Activated naive CD8-positive, alpha-beta T cell treated with anti-CD3 and anti-CD28 coated beads, Interleukin-2, amount 50 U/mL, for 24 hours (primary cell): ENCODE measurements around the gene GSKIP.
"Not testable (repeated sequence)": the region's sequence is repeated elsewhere in the genome, so short reads cannot be mapped to it uniquely, and the experiment has no call there.

Source experiments
- ATAC-seq: fragments of 150-1000 bp; cut with Tn5 transposase; one replicate; pipeline ENCODE4 v1.10.0; 2021
- DNase-seq: peaks from one replicate; pipeline ENCODE4 v3.0.0; 2021
- H3K27ac Mint-ChIP-seq: one replicate; pipeline ENCODE4 v1.8.0; 2021; ENCODE audit warnings: mild to moderate bottlenecking, mixed read lengths
- H3K27me3 Mint-ChIP-seq: one replicate; pipeline ENCODE4 v1.8.0; 2021; ENCODE audit warnings: mixed read lengths
- H3K36me3 Mint-ChIP-seq: one replicate; pipeline ENCODE4 v1.8.0; 2021; ENCODE audit warnings: low read depth, mixed read lengths
- H3K4me1 Mint-ChIP-seq: one replicate; pipeline ENCODE4 v1.8.0; 2021; ENCODE audit warnings: mixed read lengths
- H3K4me3 Mint-ChIP-seq: one replicate; pipeline ENCODE4 v1.8.0; 2021; ENCODE audit warnings: mild to moderate bottlenecking, moderate library complexity, mixed read lengths
- H3K9me3 Mint-ChIP-seq: one replicate; pipeline ENCODE4 v1.8.0; 2021; ENCODE audit warnings: mixed read lengths

The GSKIP gene

GRCh38 chr14:96362965-96363750 is at the start of gene GSKIP, which contains the start of gene ATG2B:
TSS of gene GSKIP (plus strand) at chr14:96363526. CDS start at chr14:96382248, 18,722 bp downstream.
TSS of gene ATG2B (minus strand) at chr14:96363341. CDS start at chr14:96362976, 365 bp downstream.
- peak within 1 kb of the TSS; percentile 99 for H3K27ac Mint-ChIP-seq
- H3K27me3 Mint-ChIP-seq = no peaks in the 10 kb centered on the region
- DNase-seq = peak; percentile 98
- H3K36me3 Mint-ChIP-seq = peaks cover 9% of the 10 kb centered on the region
- no peaks in the 10 kb centered on the region for H3K9me3 Mint-ChIP-seq
- H3K4me1 Mint-ChIP-seq = peaks cover 57% of the 10 kb centered on the region
- ATAC-seq = peak; percentile 83
- H3K4me3 Mint-ChIP-seq = peak within 1 kb of the TSS; percentile 87

- no peaks in the 10 kb centered on the region for H3K9me3 Mint-ChIP-seq
- DNase-seq = no peak
- no peaks in the 10 kb centered on the region for H3K4me1 Mint-ChIP-seq
- no peak for ATAC-seq
- no peak overlapping the region for H3K4me3 Mint-ChIP-seq
- H3K27me3 Mint-ChIP-seq = no peaks in the 10 kb centered on the region
- H3K36me3 Mint-ChIP-seq = peaks cover 43% of the 10 kb centered on the region
- H3K27ac Mint-ChIP-seq = no peak overlapping the region
Observed at GRCh38 chr14:96316087-96316486, 47.2 kb upstream of the GSKIP start.

GRCh38 chr14:96318836-96319235 is 44.5 kb upstream of the GSKIP start:
- peaks cover 39% of the 10 kb centered on the region for H3K36me3 Mint-ChIP-seq
- H3K27me3 Mint-ChIP-seq = no peaks in the 10 kb centered on the region
- no peak overlapping the region for H3K4me3 Mint-ChIP-seq
- no peaks in the 10 kb centered on the region for H3K9me3 Mint-ChIP-seq
- no peak for DNase-seq
- H3K4me1 Mint-ChIP-seq = no peaks in the 10 kb centered on the region
- no peak overlapping the region for H3K27ac Mint-ChIP-seq
- no peak for ATAC-seq

GRCh38 chr14:96320605-96321004 is 42.7 kb upstream of the GSKIP start:
- Mint-ChIP-seq H3K27ac (no peak overlapping the region), H3K4me3 (no peak overlapping the region), H3K27me3 (no peaks in the 10 kb centered on the region), H3K4me1 (no peaks in the 10 kb centered on the region), H3K36me3 (peaks cover 37% of the 10 kb centered on the region), H3K9me3 (no peaks in the 10 kb centered on the region)
- ATAC-seq (no peak), DNase-seq (no peak)

GRCh38 chr14:96324219-96324618 is 39.1 kb upstream of the GSKIP start:
- Mint-ChIP-seq H3K27me3 (no peaks in the 10 kb centered on the region), H3K4me1 (no peaks in the 10 kb centered on the region), H3K36me3 (peaks cover 20% of the 10 kb centered on the region), H3K4me3 (no peak overlapping the region), H3K9me3 (no peaks in the 10 kb centered on the region), H3K27ac (no peak overlapping the region)
- DNase-seq (no peak), ATAC-seq (no peak)

- Mint-ChIP-seq H3K27ac (no peak overlapping the region), H3K4me3 (no peak overlapping the region), H3K27me3 (no peaks in the 10 kb centered on the region), H3K36me3 (peaks cover 23% of the 10 kb centered on the region), H3K9me3 (no peaks in the 10 kb centered on the region), H3K4me1 (no peaks in the 10 kb centered on the region)
- DNase-seq = no peak
- ATAC-seq = no peak
Observed at GRCh38 chr14:96338551-96338950, 24.8 kb upstream of the GSKIP start.

GRCh38 chr14:96341323-96341722 is 22.0 kb upstream of the GSKIP start:
- H3K27ac Mint-ChIP-seq = no peak overlapping the region
- no peak overlapping the region for H3K4me3 Mint-ChIP-seq
- ATAC-seq = no peak
- no peaks in the 10 kb centered on the region for H3K27me3 Mint-ChIP-seq
- no peaks in the 10 kb centered on the region for H3K4me1 Mint-ChIP-seq
- no peaks in the 10 kb centered on the region for H3K9me3 Mint-ChIP-seq
- H3K36me3 Mint-ChIP-seq = peaks cover 20% of the 10 kb centered on the region
- DNase-seq = no peak

GRCh38 chr14:96345669-96346068 is 17.7 kb upstream of the GSKIP start:
- Mint-ChIP-seq H3K27ac (no peak overlapping the region), H3K9me3 (no peaks in the 10 kb centered on the region), H3K4me1 (peaks cover 7% of the 10 kb centered on the region), H3K27me3 (no peaks in the 10 kb centered on the region), H3K4me3 (no peak overlapping the region), H3K36me3 (peaks cover 5% of the 10 kb centered on the region)
- DNase-seq (no peak), ATAC-seq (no peak)

- not testable (repeated sequence) for H3K4me1 Mint-ChIP-seq, H3K4me3 Mint-ChIP-seq, H3K27me3 Mint-ChIP-seq, H3K27ac Mint-ChIP-seq, ATAC-seq, DNase-seq, H3K9me3 Mint-ChIP-seq, H3K36me3 Mint-ChIP-seq
Observed at GRCh38 chr14:96347957-96348356, 15.4 kb upstream of the GSKIP start.

- no peak for DNase-seq
- no peak overlapping the region for H3K4me3 Mint-ChIP-seq
Observed at GRCh38 chr14:96349286-96350075, 13.8 kb upstream of the GSKIP start.

GRCh38 chr14:96351986-96352385 is 11.3 kb upstream of the GSKIP start:
- H3K27ac Mint-ChIP-seq = no peak overlapping the region
- ATAC-seq = no peak
- H3K9me3 Mint-ChIP-seq = no peaks in the 10 kb centered on the region
- peaks cover 15% of the 10 kb centered on the region for H3K4me1 Mint-ChIP-seq
- H3K4me3 Mint-ChIP-seq = no peak overlapping the region
- H3K27me3 Mint-ChIP-seq = no peaks in the 10 kb centered on the region
- peaks cover 13% of the 10 kb centered on the region for H3K36me3 Mint-ChIP-seq
- no peak for DNase-seq

More at GRCh38 chr14:96349286-96350075, 13.8 kb upstream of the GSKIP start:
- ATAC-seq = peak; percentile 72
- peaks cover 6% of the 10 kb centered on the region for H3K36me3 Mint-ChIP-seq
- no peaks in the 10 kb centered on the region for H3K27me3 Mint-ChIP-seq
- H3K9me3 Mint-ChIP-seq = no peaks in the 10 kb centered on the region
- H3K4me1 Mint-ChIP-seq = peaks cover 7% of the 10 kb centered on the region
- no peak overlapping the region for H3K27ac Mint-ChIP-seq

GRCh38 chr14:96352708-96353107 is 10.6 kb upstream of the GSKIP start:
- Mint-ChIP-seq H3K4me3 (no peak overlapping the region), H3K4me1 (peaks cover 21% of the 10 kb centered on the region), H3K27ac (no peak overlapping the region)

GRCh38 chr14:96354246-96354645 is 9.1 kb upstream of the GSKIP start:
- DNase-seq (no peak), ATAC-seq (no peak)
- H3K4me3 Mint-ChIP-seq = no peak overlapping the region
- peaks cover 22% of the 10 kb centered on the region for H3K4me1 Mint-ChIP-seq
- no peaks in the 10 kb centered on the region for H3K9me3 Mint-ChIP-seq
- peaks cover 15% of the 10 kb centered on the region for H3K36me3 Mint-ChIP-seq
- H3K27me3 Mint-ChIP-seq = no peaks in the 10 kb centered on the region
- H3K27ac Mint-ChIP-seq = no peak overlapping the region

More at GRCh38 chr14:96352708-96353107, 10.6 kb upstream of the GSKIP start:
- no peaks in the 10 kb centered on the region for H3K9me3 Mint-ChIP-seq
- H3K36me3 Mint-ChIP-seq = peaks cover 15% of the 10 kb centered on the region
- no peak for DNase-seq
- H3K27me3 Mint-ChIP-seq = no peaks in the 10 kb centered on the region
- ATAC-seq = no peak

- ATAC-seq (no peak), DNase-seq (no peak)
- H3K9me3 Mint-ChIP-seq = no peaks in the 10 kb centered on the region
- no peak overlapping the region for H3K27ac Mint-ChIP-seq
- no peaks in the 10 kb centered on the region for H3K27me3 Mint-ChIP-seq
- peaks cover 24% of the 10 kb centered on the region for H3K36me3 Mint-ChIP-seq
- peaks cover 46% of the 10 kb centered on the region for H3K4me1 Mint-ChIP-seq
- H3K4me3 Mint-ChIP-seq = no peak overlapping the region
Observed at GRCh38 chr14:96357216-96357615, 6.1 kb upstream of the GSKIP start.

- Mint-ChIP-seq H3K4me3 (no peak overlapping the region), H3K27me3 (no peaks in the 10 kb centered on the region), H3K27ac (no peak overlapping the region), H3K36me3 (peaks cover 16% of the 10 kb centered on the region), H3K9me3 (no peaks in the 10 kb centered on the region), H3K4me1 (peaks cover 60% of the 10 kb centered on the region)
- DNase-seq (no peak), ATAC-seq (no peak)
Observed at GRCh38 chr14:96359959-96360358, 3.4 kb upstream of the GSKIP start.
